GM21381 (cell line): ENCODE results near the gene TMPRSS9.

Experiments used
- ATAC-seq: cut with Tn5 transposase; IDR thresholded peaks from one replicate; pipeline ENCODE4 v1.9.1; 2021; ENCODE audit warnings: mild to moderate bottlenecking, moderate library complexity; ENCODE audit not compliant: unreplicated experiment

The TMPRSS9 gene

GRCh38 chr19:2358548-2359173 is 1.4 kb upstream of the TMPRSS9 start:
- no peak for ATAC-seq

- ATAC-seq, result no peak
Measured at GRCh38 chr19:2360833-2361232, 768 bp downstream of the TMPRSS9 start.

GRCh38 chr19:2361246-2362045 is 1.4 kb downstream of the TMPRSS9 start:
- ATAC-seq, result no peak

GRCh38 chr19:2362046-2362969 is 2.2 kb downstream of the TMPRSS9 start:
- ATAC-seq, result no peak

- no peak for ATAC-seq
Measured at GRCh38 chr19:2362970-2363300, 2.9 kb downstream of the TMPRSS9 start.

DNA sequence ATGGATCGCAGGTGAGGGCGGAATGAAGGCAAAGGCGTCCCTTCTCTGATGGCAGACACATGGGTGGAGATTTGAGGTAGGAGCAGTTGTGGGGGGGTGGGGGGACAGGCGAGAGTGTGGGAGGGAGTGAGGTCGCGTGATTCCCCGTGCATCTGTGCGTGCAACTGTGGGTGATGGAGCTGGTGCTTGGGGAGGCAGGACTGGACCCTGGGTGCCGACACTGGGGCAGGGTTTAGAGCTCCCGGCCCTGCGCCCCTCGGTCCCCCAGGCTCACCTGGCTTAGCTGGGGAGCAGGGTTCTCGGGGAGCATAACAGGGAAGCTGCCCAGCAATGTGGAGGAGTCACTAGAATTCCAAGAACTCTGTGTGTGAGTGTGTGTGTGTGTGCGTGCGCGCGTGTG is 3.4 kb downstream of the TMPRSS9 start:
- no peak for ATAC-seq

GRCh38 chr19:2365201-2365970 is 5.3 kb downstream of the TMPRSS9 start:
- ATAC-seq, result no peak

- no peak for ATAC-seq
Measured at GRCh38 chr19:2371656-2372055, 11.6 kb downstream of the TMPRSS9 start.

DNA sequence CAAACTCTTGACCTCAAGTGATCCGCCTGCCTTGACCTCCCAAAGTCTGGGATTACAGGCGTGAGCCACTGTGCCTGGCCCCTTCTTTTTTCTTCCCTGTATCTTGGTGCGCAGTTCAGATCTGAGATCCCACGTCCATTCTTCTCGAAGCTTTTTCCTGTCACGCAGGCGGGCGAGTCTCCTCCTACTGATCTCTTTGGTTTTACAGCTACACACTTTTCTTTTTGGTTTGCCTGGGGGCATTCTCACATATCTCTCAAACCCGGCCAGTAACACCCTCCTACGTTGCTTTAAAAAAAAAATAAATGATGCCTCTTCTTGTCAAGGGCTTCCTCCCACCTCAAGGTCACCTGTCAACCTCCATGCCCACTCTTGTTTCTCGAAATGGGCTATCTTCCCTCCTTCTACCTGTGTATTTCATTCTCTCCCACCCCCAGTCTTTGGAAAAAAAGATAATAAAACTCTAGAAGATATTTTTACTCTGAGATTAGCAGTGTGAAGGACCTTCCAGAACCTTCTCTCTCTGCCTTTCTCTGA is 12.1 kb downstream of the TMPRSS9 start:
- ATAC-seq, result no peak

- no peak for ATAC-seq
Measured at GRCh38 chr19:2374808-2375207, 14.7 kb downstream of the TMPRSS9 start.

- ATAC-seq, result no peak
Measured at GRCh38 chr19:2375353-2376121, 15.5 kb downstream of the TMPRSS9 start.

GRCh38 chr19:2376784-2377519 is 16.9 kb downstream of the TMPRSS9 start:
- no peak for ATAC-seq

GRCh38 chr19:2380567-2380966 is 20.5 kb downstream of the TMPRSS9 start:
- no peak for ATAC-seq

DNA sequence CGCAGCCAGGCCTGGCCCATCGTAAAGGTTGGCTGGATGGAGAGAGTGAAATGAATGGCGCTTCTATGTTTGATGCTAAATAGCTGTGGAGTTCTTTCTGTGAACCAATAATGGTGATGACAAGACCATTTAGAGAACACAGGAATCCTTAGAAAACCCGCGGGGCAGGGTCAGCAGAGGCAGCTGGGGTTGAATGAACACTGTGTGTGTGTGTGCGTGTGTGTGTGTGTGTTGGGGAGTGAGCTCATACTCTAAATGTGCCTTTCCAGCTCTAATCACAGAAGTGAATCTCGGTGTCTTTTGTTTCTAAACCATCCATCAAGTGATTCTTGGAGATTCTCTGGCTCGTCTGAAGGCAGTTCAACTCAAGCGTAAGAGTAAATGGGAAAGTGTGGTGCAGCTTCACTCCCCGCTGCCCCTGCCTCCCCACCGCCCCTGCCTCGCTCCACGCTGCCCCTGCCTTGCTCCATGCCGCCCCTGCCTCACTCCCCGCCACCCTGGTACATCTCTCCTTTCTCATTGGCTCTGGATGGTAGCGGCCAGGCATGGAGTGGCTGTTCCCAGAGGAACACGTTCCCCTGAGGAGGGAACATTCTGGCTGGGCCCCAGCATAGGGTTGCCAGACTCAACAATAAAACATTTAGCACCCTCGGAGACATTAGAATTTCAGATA is 21.2 kb downstream of the TMPRSS9 start:
- ATAC-seq, result no peak

GRCh38 chr19:2382530-2383222 is 22.6 kb downstream of the TMPRSS9 start:
- ATAC-seq, result no peak

DNA sequence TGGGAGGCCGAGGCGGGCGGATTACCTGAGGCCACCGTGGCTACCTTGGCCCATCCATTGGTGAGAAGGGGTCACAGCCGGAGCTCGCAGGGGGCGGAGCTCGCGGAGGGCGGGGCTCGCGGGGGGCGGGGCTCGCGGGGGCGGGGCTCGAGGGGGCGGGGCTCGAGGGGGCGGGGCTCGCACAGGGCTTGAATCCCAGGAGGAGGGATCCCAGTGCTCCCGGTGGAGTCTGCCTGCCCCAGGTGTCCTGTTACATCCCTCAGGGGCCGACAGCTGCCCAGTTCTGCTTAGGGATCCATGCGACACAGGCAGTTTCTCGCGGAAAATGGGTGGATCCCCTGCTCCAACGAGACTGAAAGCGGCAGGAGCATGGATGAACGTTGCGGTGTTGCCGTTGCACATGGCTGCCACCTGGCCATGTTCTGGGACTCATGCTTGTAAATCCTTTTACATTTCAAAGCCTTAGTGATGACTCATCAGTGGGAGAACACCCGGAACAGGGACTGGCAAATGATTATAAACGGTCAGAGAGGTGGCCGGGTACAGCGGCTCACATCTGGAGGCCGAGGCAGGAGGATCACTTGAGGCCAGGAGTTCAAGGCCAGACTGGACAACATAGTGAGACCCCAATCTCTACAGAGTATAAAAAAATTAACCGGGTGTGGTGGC is 25.1 kb downstream of the TMPRSS9 start:
- ATAC-seq, result no peak
